Activated CD8-positive, alpha-beta memory T cell treated with anti-CD3 and anti-CD28 coated beads for 4 hours (primary cell): ENCODE measurements around the gene PHACTR2.
"Not testable (repeated sequence)": the region's sequence is repeated elsewhere in the genome, so short reads cannot be mapped to it uniquely, and the experiment has no call there.

Source experiments
- DNase-seq, 2 donors: peaks; one replicate each; pipeline ENCODE4 v3.0.0-alpha.2; 2020; ENCODE audit warnings: low read depth in 2 of 2

Gene PHACTR2

GRCh38 chr6:143698329-143698728, 20.6 kb downstream of the PHACTR2 start:
- no peak for DNase-seq

DNA sequence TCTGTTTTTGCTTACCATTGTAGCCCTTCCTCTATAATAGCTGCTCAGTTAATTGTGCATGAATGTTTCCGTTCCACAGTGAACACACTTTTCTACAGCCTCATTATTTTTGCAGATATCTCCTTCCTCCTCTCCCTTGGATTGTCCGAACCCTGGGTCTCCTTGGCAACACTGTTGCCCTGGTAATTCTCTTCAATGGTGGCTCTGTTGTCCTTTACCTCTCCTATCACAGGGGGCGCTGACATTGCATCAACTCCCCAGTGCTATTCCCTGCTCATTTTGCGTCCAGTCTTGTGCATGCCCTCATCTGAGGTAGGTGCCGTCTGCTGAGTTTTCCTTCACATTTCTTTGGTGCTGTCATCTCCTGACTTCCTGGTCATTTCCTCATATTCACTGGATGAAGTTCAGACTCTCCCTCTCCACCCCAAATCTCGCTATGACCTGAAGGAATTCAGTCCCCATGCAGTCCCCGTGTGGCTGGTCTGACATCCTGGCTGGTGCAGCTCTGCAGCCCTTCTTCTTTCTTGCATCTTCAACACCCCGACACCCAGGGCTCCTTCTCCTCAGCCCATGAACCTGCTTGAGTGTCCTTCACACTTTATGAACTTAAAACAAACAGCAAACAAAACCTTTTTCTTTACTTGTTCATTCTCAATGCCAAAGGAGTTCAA, 21.1 kb downstream of the PHACTR2 start:
- no peak for DNase-seq

DNA sequence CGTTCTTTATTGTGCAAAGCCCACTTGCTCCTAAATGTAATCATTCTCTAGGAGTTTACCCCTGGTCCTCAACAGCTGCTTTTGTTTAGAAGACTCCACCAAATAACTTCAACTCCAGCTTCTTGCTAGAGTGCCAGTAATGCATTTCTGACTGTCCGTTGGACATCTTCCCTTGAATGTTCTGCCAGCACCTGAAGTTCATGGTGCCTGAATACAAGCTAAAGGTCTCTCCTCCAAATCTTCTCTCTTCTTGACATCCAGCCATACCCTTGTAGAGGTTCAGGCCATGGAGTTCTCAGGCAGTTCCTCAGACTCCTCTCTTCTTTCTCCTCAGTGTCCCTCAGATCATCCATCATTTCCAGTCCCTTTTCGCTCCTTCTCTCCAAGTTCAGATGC, 21.7 kb downstream of the PHACTR2 start:
- DNase-seq: no peak

DNA sequence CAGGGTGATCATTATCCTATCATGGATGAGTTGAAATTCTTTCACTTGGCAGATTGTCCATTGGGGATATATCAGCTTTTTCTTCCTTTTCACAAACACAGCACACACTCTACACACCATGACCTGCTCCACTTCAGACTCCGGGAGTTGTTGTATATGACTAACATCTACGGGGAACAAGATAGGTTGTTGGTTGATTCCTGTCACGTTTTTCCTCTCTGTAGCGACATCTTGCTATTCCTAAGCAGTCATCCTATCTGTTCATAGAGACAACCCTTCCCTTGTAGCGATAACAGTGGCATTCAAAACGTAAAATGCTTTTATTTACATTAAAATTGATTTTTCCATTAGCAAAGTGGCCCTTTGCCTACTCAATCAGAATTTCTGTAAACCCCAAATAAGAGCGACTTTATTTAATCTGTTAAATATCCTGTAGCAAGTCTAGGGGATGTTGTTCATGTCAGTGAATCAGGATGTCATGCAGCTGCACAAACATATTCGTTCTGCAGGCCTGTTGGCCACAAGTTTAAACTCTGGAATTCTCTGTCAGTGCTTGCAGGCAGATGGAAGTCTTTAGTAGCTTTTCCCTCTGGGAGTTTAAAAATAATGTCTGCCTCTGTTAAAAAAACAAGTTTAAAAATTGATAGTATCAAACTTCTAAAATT, 23.1 kb downstream of the PHACTR2 start:
- no peak for DNase-seq

DNA sequence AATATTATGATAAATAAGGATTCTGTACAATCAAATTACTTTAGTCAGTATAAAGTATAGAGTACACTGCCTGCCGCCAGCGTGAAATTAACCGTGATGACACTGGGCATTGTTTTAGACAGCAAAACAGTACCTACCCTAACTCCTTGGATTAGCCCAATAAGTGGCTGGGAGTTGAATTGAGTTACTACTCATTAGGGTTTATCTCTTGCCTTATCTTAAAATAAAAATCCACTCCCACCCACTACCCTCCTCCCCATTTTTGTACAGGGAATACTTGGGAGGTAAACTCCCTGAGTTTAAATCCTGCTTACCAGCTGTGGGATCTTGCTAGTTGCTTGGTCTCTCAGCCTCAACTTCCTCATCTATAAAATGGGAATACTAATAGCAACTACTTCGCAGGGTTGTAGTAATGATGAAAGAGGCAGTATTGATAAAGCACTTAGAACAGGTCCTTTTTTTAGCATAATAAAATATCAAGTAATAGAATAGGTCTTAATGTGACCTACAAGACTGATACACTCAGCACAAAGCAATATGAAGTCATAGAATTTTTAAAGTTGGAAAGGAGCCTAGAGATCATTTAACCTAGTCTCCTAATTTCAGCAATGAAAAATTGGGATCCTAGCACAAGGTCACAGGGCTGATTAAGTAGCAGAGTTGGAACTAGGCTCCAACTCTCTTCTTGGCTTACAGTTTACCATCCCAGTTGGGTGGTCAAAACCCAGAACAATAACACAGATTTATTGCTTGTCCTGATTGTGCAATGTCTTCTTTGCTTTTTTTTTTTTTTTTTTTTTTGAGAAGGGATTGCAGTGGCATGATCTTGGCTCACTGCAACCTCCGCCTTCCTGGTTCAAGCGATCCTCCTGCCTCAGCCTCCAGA, 23.8 kb downstream of the PHACTR2 start:
- no peak for DNase-seq

DNA sequence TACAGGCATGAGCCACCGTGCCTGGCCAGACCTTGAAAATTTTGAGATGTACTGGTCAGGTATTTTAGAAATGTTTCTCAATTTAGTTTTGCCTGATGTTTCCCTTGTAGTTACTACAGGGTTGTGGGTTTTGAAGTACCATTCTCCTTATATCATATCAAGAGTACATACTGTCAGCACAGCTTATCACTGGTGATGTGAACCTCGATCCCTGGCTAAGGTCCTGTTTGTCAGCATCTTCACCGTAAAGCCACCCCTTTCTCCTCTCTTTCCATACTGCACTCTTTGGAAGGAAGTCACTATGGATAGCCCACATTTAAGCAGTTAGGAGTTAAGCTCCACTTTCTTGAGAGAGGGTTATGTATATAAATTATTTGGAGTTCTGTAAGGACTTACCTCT, 27.8 kb downstream of the PHACTR2 start:
- no peak for DNase-seq

GRCh38 chr6:143707697-143708096, 29.9 kb downstream of the PHACTR2 start:
- no peak for DNase-seq

DNA sequence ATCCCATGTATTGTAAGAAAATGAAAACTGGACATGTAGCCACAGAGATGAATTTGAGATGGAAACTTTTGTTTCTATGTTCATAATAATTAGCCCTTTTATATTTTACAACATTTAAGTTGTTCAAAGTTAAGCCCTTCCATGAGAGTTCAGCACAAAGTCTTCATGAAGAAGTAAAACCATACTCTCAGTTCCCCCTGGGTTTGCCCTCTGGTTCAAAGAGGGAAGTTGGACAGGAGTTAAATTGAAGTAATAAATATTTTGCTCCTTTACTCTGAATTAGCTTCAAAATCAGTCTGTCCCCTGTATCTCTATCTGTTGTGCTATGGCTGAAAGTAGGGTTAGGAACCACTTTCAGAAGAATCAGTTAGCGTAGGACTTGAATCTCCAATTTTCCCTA, 31.1 kb downstream of the PHACTR2 start:
- DNase-seq: no peak

- DNase-seq: no peak
Observed at GRCh38 chr6:143711714-143712113, 33.9 kb downstream of the PHACTR2 start.

DNA sequence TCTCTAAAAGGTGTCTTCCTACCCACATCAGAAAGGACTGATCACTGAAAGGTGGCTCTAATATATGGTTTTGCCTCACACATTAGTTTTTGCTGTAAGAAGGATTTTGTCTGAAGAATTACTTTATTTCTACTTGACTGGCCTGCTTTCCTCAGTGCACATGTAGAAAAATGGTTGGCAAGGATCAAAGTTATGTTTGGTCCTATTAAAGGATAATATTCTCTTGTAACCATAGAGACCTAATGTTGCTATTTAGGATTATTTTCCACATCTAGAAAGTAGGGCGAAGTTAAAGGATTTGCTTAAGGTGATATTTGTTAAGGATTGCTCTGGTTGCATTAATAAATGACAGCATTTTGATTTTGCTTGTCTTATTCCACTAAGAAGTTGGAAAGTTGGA, 40.7 kb downstream of the PHACTR2 start:
- no peak for DNase-seq

GRCh38 chr6:143721642-143722041, 43.9 kb downstream of the PHACTR2 start:
- DNase-seq: no peak

DNA sequence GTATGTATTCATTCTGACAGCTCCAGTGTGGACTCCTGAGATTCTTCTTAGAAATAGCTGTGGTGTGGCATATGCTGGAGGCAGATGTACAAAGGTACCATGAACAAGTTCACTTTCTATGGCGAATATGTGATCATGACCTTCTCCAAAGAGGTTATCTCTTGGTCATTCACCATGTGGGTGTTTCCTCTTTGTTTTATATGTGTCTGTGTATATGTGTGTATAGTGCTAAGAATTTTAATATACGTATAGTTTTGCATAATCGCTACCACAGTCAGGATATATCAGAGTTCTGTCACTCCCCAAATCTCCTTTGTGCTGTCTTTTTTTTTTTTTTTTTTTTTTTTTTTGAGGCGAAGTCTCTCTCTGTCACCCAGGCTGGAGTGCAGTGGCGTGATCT, 47.1 kb downstream of the PHACTR2 start:
- no peak for DNase-seq

- no peak for DNase-seq
Observed at GRCh38 chr6:143726015-143726647, 48.4 kb downstream of the PHACTR2 start.

DNA sequence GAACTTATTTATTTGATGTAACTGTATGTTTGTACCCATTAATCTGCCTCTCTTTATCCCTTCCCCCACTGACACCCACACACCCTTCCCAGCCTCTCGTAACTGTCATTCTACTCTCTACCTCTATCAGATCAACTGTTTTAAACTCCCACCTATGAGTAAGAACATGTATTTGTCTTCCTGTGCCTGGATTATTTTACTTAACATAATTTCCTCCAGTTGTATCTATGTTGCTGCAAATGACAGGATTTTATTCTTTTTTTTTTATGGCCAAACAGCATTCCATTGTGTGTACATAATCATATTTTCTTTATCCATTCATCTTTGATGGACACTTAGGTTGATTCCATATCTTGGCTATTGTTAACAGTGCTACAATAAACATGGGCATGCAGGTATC, 49.3 kb downstream of the PHACTR2 start:
- no peak for DNase-seq

DNA sequence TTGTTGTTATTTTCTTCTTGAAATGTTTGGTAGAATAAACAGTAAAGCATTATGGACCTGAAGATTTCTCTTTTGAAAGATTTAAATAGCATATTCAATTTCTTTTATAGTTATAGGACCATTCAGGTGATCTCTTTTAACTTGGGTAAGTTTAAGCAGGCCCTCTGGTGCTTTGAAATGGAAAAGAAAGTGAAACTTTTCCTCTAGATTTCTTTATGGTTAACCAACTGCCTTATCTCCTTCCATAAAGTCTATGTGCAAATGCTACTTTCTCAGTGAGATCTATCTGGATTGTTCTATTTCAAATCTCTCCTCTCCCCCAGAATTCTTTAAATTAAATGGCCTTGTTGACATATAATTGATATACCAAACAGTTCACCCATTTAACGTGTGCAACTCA, 54.0 kb downstream of the PHACTR2 start:
- DNase-seq: no peak

DNA sequence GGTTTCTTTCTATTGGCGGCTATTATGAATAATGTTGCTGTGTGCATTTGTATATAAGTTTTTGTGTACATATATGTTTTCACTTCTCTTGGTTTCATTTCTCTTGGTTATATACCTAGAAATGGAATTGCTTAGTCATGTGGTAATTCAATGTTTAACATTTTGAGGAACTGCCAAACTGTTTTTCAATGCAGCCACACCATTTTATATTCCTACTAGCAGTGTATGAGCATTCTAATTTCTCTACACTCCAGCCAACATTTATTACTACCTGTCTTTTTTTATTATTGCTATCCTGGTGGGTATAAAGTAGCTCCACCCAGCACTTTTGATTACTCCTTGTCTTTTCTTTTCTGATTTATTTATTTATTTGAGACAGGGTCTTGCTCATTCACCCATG, 54.8 kb downstream of the PHACTR2 start:
- DNase-seq: no peak

GRCh38 chr6:143733510-143733909, 55.7 kb downstream of the PHACTR2 start:
- DNase-seq: no peak

- no peak for DNase-seq
Observed at GRCh38 chr6:143734641-143735063, 56.9 kb downstream of the PHACTR2 start.

DNA sequence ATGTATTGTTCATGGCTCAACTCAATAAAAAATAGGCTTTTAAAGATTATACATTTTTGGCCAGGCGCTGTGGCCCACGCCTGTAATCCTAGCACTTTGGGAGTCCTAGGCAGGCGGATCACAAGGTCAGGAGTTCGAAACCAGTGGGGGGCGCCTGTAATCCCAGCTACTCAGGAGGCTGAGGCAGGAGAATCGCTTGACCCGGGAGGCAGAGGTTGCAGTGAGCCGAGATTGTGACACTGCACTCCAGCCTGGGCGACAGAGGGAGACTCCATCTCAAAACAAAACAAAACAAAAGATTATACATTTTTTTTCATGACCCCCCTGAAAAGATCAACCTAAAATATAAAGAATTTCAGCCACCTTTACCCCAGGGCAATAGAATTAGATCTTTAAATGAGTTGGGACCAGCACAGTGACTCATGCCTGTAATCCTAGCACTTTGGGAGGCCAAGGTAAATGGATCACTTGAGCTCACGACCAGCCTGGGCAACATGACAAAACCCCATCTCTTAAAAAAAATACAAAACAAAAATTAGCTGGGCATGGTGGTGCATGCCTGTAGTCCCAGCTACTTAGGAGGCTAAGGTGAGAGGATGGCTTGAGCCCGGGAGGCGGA, 60.4 kb downstream of the PHACTR2 start:
- not testable (repeated sequence) for DNase-seq

DNA sequence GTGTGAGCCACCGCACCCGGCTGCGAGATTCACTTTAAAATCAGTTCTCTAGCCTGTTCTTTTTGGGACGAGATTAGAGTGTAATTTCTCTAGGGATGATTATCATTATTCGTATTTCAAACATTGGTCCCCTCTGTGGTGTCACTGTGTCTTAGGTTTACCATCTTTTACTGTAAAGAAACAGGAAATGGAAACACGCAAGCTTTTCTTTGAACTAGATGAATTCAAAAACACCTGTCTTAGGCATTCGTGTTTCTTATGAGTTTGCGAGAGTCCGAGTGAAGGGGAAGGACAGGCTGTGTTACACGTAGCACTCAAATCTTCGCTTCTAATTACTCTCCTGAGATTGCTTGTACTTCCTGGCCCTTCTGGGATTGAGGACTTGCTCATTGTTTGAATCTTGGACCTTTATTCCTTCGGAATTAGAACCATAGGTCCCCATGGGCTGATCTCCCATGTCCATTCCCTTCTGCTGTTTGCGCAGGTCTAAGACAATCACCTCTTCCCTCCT, 61.6 kb downstream of the PHACTR2 start:
- DNase-seq: no peak

DNA sequence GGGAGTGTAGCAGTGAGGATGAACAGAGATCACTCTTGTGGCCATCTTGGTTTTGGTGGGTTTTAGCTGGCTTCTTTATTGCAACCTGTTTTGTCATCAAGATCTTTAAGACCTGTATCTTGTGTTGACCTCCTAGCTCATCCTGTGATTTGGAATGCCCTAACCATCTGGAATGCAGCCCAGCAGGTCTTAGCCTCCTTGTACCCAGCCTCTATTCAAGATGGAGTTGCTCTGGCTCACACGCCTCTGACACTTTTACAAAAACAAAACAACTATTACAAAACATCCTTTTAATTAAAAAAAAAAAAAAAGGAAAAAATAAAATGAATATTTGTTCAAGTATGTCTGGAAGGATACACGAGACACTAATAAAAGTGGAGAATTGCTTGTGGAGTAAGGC, 62.4 kb downstream of the PHACTR2 start:
- DNase-seq: no peak

DNA sequence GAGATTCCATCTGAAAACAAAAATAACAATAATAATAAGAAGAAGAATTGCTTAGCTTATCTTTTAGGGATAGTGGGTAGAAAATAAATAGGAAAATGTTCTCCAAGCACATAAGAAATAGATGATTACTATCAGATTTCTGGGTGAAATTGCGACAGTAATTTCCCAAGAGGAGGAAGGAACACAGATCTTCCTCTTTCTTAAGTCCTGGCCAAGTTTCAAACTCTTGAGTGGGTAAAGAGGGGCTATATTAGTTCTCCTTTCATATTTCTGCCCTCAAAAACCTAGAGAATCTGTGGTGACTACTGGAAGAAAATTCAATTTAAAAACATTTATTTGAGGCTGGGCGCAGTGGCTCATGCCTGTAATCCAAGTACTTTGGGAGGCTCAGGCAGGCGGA, 63.7 kb downstream of the PHACTR2 start:
- no peak for DNase-seq
